OCI-LY1 (cell line): Measurements from ENCODE around the gene ZIC4.

Experiments used
- H2AFZ ChIP-seq: fragments of 200-600 bp; sonication (generic), shearing (Covaris generic); 2 replicates; pipeline ENCODE4 v1.6.0; 2014; ENCODE audit warnings: antibody characterized with exemption, mild to moderate bottlenecking, low read length
- H3F3A ChIP-seq: fragments of 200-600 bp; sonication (generic), shearing (Covaris generic); 2 replicates; pipeline ENCODE4 v1.6.0; 2014; ENCODE audit warnings: mild to moderate bottlenecking, antibody characterized with exemption, low read length, moderate library complexity; ENCODE audit not compliant: insufficient read depth
- H3K27ac ChIP-seq: fragments of 200-600 bp; sonication (generic); 2 replicates; pipeline ENCODE4 v1.5.1; 2014; ENCODE audit warnings: low read length, mixed run types, mild to moderate bottlenecking, low read depth; ENCODE audit not compliant: poor library complexity, severe bottlenecking
- H3K27me3 ChIP-seq: fragments of 200-600 bp; sonication (generic); 2 replicates; pipeline ENCODE4 v1.6.0; 2014; ENCODE audit warnings: antibody characterized with exemption, mild to moderate bottlenecking, low read length, moderate library complexity; ENCODE audit not compliant: insufficient read depth
- H3K36me3 ChIP-seq: fragments of 200-600 bp; sonication (generic); 2 replicates; pipeline ENCODE4 v1.6.1; 2014; ENCODE audit warnings: mild to moderate bottlenecking, antibody characterized with exemption, low read length, moderate library complexity, mixed read lengths; ENCODE audit not compliant: insufficient read depth
- H3K4me1 ChIP-seq: fragments of 200-600 bp; sonication (generic); 2 replicates; pipeline ENCODE4 v1.5.1; 2014; ENCODE audit warnings: mild to moderate bottlenecking, low read length, moderate library complexity; ENCODE audit not compliant: insufficient read depth, severe bottlenecking
- H3K4me2 ChIP-seq: fragments of 200-600 bp; sonication (generic), shearing (Covaris generic); 2 replicates; pipeline ENCODE4 v1.6.1; 2014; ENCODE audit warnings: low read length
- H3K4me3 ChIP-seq: fragments of 200-600 bp; sonication (generic); 2 replicates; pipeline ENCODE4 v1.5.1; 2014; ENCODE audit warnings: low read length, low read depth, mild to moderate bottlenecking, mixed read lengths; ENCODE audit not compliant: poor library complexity, severe bottlenecking
- H3K79me2 ChIP-seq: fragments of 200-600 bp; shearing (Covaris generic); 2 replicates; pipeline ENCODE4 v1.6.1; 2016; ENCODE audit warnings: mixed run types, low read length, mixed read lengths; ENCODE audit not compliant: insufficient read depth
- H3K9ac ChIP-seq: fragments of 200-600 bp; sonication (generic), shearing (Covaris generic); 2 replicates; pipeline ENCODE4 v1.6.1; 2014; ENCODE audit warnings: mild to moderate bottlenecking, low read length, mixed read lengths
- H3K9me2 ChIP-seq: fragments of 200-600 bp; sonication (generic), shearing (Covaris generic); 2 replicates; pipeline ENCODE4 v1.6.1; 2014; ENCODE audit warnings: low read depth, mild to moderate bottlenecking, low read length, mixed read lengths
- H3K9me3 ChIP-seq: fragments of 200-600 bp; shearing (Covaris generic); 2 replicates; pipeline ENCODE4 v1.6.1; 2014; ENCODE audit warnings: low read length, mixed read lengths
- H4K20me1 ChIP-seq: fragments of 200-600 bp; sonication (generic), shearing (Covaris generic); 2 replicates; pipeline ENCODE4 v1.6.0; 2016; ENCODE audit warnings: mild to moderate bottlenecking, low read length; ENCODE audit not compliant: insufficient read depth
- EZH2 ChIP-seq: fragments of 200-600 bp; sonication (generic), shearing (Covaris generic); IDR thresholded peaks from 2 replicates; pipeline ENCODE4 v1.8.0; 2017; ENCODE audit warnings: borderline replicate concordance, mixed run types, mild to moderate bottlenecking, antibody characterized with exemption, low read length, moderate library complexity, mixed read lengths
- TF ChIP-seq, protein P1 (sequence below): fragments of 200-600 bp; sonication (generic), shearing (Covaris generic); IDR thresholded peaks from 2 replicates; pipeline ENCODE4 v1.5.1; 2017; ENCODE audit warnings: mild to moderate bottlenecking, antibody characterized with exemption, low read length, moderate library complexity, mixed read lengths

Gene ZIC4

DNA sequence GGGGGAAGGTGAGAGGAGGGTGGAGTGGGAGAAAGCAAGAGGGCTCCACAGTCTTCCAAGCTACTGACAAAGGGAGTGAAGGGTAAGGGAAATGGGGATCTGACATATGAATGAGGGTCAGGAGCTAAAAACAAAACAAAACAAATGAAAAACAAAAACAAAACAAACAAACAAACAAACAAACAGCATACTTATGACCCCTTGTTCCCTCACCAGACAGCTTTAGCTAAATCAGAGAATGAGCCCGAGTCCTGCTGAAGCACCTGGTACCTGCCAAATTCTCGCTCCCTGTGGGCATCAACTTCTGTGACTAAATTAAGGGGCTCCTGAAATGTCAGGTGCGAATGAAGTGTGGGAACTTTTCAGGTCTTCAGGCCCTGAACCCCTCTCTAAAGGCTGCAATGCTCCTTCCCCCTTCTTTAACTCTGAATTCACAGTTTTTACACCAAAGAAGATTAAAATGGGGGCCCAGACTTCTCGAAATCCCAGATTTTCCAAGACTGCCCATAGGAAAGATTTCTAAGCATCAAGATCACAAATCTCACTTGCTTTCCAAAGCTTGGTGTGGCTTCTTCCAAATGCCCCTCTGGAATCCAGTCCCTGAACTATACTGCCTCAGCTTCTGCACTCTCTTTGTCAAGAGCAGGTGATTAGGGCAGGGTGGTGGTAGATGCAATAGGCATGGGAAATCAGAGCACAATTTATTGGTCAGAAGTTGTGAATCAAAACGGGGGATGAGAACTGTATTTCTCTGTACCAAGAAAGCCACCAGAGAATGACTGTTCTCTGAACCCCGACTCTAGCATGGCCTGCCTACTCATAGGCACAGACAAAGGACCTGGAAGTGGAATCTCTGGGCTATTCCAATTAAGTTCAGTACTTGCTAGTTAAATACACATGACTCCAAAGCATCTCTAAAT, 40.9 kb downstream of the ZIC4 start:
- no peaks in the 10 kb centered on the region for H3K27me3 ChIP-seq
- H3K36me3 ChIP-seq, result no peaks in the 10 kb centered on the region
- H3K79me2 ChIP-seq, result no peaks in the 10 kb centered on the region
- no peak overlapping the region for H3K9ac ChIP-seq
- H3K4me3 ChIP-seq, result no peak overlapping the region
- no peaks in the 10 kb centered on the region for H4K20me1 ChIP-seq
- H3K4me2 ChIP-seq, result no peak overlapping the region
- no peak overlapping the region for H3K27ac ChIP-seq
- H2AFZ ChIP-seq, result no peak overlapping the region
- H3K9me3 ChIP-seq, result no peaks in the 10 kb centered on the region
- H3F3A ChIP-seq, result no peaks in the 10 kb centered on the region
- TF ChIP-seq EZH2, result no peak
- TF ChIP-seq, protein P1, sequence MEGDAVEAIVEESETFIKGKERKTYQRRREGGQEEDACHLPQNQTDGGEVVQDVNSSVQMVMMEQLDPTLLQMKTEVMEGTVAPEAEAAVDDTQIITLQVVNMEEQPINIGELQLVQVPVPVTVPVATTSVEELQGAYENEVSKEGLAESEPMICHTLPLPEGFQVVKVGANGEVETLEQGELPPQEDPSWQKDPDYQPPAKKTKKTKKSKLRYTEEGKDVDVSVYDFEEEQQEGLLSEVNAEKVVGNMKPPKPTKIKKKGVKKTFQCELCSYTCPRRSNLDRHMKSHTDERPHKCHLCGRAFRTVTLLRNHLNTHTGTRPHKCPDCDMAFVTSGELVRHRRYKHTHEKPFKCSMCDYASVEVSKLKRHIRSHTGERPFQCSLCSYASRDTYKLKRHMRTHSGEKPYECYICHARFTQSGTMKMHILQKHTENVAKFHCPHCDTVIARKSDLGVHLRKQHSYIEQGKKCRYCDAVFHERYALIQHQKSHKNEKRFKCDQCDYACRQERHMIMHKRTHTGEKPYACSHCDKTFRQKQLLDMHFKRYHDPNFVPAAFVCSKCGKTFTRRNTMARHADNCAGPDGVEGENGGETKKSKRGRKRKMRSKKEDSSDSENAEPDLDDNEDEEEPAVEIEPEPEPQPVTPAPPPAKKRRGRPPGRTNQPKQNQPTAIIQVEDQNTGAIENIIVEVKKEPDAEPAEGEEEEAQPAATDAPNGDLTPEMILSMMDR, result no peak
- H3K4me1 ChIP-seq, result no peaks in the 10 kb centered on the region
- no peaks in the 10 kb centered on the region for H3K9me2 ChIP-seq

DNA sequence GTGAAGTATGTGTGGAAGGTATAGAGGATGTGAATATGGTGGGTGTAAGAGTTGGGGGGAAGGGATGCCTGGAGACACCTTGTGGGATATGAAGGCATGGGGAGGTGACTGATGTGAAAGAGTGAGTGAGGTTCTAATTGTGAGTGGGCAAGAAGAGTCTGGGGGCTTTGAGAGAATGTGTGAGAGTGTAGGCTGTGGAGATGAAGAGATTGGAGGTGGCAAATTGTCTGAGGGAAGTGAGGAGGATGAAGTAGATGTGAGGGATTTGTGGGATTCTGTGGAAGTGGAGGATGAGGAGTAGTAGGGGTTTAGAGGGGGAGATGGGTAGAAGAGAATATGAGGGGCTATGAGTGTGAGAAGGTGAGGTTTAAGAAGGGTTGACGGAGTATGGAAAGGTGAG, 41.6 kb downstream of the ZIC4 start:
- H3K4me2 ChIP-seq, result no peak overlapping the region
- no peaks in the 10 kb centered on the region for H3K36me3 ChIP-seq
- no peaks in the 10 kb centered on the region for H3K27me3 ChIP-seq
- no peaks in the 10 kb centered on the region for H3K9me3 ChIP-seq
- H3K9ac ChIP-seq, result no peak overlapping the region
- no peaks in the 10 kb centered on the region for H3F3A ChIP-seq
- no peaks in the 10 kb centered on the region for H3K9me2 ChIP-seq
- TF ChIP-seq EZH2, result no peak
- TF ChIP-seq, protein P1, result no peak
- H2AFZ ChIP-seq, result no peak overlapping the region
- no peak overlapping the region for H3K27ac ChIP-seq
- no peaks in the 10 kb centered on the region for H3K4me1 ChIP-seq
- no peaks in the 10 kb centered on the region for H3K79me2 ChIP-seq
- no peaks in the 10 kb centered on the region for H4K20me1 ChIP-seq
- H3K4me3 ChIP-seq, result no peak overlapping the region

DNA sequence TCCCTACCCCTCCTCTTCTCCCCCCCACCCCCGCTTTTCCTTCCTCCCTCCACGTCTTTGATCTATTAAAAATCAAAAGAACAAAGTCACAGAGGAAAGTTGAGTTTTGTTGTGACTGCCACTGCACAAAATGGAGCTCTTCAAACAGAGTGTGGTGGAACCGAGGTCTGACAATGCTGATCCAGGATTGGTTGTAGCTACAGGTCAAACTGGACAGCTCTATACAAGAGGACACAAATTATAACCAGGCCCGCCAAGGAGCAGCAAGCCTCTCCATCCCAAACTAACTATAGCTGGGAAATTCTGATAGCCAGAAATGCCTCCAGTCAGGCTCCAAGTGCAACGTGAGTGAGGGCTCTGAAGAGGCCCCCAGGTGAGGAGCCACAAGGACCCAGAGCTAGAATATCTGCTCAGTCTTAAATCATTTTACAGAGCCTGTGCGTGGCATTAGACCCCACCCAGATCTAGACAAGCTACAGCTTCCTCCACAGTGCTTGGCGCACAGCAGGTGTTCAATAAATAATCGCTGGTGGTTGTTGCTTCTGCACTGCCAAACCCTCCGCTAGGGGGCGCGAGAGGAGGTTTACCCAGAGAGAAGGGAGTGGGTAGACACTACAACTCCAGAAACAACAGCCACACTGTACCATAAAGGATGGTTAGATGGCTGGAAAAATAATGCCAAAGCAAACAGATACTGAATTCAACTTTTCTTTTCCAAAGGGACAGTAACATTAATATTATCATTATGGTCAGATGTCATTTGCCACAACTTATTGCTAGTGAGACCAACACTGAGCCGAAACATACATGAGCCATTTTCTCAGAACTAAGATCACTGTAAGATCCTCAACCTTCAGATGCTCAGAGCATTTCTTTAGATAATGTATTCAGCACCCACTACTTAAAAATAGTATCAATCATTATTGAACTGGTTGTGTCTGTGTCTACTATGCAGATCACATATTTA, 44.6 kb downstream of the ZIC4 start:
- no peaks in the 10 kb centered on the region for H3K27me3 ChIP-seq
- no peaks in the 10 kb centered on the region for H3K79me2 ChIP-seq
- no peak for TF ChIP-seq EZH2
- TF ChIP-seq, protein P1, result peak; percentile 91
- H2AFZ ChIP-seq, result no peak overlapping the region
- H3K9ac ChIP-seq, result no peak overlapping the region
- H3K9me2 ChIP-seq, result no peaks in the 10 kb centered on the region
- no peak overlapping the region for H3K4me3 ChIP-seq
- H3K36me3 ChIP-seq, result no peaks in the 10 kb centered on the region
- no peaks in the 10 kb centered on the region for H4K20me1 ChIP-seq
- no peak overlapping the region for H3K4me2 ChIP-seq
- no peaks in the 10 kb centered on the region for H3K9me3 ChIP-seq
- H3K27ac ChIP-seq, result no peak overlapping the region
- no peaks in the 10 kb centered on the region for H3F3A ChIP-seq
- H3K4me1 ChIP-seq, result no peaks in the 10 kb centered on the region
